Activated CD4-positive, alpha-beta T cell treated with anti-CD3 and anti-CD28 coated beads for 1 hour (primary cell): ENCODE results near the gene OXSR1.
"Not testable (repeated sequence)": the region's sequence is repeated elsewhere in the genome, so short reads cannot be mapped to it uniquely, and the experiment has no call there.

Experiments
- DNase-seq: peaks from one replicate; pipeline ENCODE4 v3.0.0-alpha.2; 2020

Gene OXSR1

DNA sequence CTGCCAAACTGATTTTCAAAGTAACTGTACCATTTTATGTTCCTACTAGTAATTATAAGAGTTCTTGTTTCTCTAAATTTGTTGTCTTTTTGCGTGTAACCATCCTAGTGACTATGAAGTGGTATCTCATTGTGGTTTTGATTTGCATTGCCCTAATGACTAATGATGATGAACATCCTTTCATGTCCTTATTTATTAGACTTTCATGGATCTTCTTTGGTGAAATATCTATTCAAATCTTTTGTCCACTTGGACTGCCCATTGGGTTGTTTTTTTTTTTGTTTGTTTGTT lies 3.6 kb downstream of the OXSR1 start:
- DNase-seq = no peak

DNA sequence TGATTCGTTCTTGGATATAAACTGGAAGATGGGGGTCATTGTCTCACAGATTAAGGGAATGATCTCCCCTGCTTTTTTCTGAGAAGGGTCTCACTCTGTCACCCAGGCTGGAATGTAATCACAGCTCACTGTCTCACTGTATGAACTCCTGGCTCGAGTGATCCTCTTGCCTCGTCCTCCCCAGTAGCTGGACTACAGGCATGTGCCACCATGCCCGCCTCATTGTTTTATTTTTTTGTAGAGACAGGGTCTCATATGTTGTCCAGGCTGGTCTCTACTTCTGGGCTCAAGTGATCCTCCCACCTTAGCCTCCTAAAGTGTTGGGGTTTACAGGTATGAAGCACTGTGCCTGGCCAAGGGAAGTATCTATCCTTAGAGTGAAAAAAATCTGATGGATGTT lies 5.4 kb downstream of the OXSR1 start:
- DNase-seq = no peak

DNA sequence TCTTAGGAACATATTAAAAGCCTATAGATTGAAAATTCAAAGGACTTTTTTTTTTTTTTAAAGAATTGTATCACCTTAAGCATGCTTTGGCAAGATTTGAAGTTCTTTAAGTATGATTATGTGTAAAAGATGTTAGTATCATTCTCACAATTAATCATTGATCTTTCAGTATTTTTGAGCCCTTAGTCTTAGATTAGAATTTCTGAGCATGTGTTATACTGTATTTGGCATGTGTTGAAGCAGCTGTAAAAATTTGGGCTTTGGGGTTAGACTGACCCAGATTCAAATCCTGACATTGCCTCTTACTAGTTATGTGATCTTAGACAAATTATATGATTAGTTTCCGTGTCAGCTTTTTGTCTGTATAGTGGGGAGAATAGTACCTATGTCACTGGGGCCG lies 6.3 kb downstream of the OXSR1 start:
- no peak for DNase-seq

DNA sequence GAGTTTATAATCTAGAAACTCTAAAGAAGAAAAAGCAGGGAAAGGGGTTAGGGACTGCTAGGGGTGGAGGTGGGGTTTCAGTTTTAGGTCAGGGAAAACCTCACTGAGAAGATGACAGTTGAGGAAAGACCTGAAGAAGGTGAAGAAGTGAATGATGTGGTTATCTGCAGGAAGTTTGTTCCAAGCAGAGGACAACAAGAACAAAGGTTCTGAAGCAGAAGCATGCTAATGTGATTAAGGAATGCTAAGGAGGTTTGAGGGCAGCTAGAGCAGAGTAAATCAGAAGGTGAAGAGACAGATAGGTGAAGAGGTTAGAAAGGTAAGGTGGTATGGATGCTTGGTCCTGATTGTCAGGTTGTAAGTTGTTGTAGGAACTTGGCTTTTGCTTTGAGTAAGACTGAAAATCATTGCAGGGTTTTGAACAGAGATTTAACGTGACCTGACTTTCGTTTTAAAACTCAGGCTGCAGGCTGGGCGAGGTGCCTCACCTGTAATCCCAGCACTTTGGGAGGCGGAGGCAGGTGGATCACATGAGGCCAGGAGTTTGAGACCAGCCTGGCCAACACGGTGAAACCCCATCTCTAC lies 8.6 kb downstream of the OXSR1 start:
- no peak for DNase-seq

DNA sequence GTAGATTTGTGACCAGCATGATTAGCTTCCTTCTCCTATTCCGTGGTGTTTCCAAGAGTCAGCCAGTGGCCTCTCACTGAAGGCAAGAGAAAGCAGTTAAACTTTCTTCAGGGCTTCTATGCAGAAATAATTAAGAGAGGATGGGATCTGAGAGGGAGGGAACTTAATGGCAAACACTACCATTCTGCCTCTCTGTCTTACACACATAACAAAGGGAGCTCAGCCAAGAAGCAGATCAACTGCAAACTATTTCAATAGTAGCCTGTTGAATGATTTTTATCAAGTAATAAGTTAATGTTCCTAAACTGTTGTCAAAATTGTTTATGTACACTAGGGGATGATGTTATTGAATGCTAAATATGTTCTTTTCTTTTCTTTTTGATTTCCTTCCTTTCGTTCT lies 11.8 kb downstream of the OXSR1 start:
- DNase-seq = no peak

DNA sequence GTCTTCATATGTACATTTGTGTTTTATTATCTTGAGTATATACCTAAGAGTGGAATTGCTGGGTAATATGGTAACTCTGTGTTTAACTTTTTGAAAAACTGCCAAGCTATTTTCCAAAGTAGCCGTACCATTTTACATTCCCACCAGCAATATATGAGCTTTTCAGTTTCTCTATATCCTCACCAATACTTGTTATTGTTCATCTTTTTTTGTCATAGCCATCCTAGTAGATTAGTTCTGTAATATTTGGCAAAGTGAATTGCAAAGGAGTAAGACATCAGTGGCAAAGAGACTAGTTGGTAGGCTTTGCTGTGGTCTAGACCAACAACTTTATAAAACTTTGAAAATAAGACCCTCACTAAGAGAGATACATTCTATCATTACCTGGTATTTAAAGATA lies 21.4 kb downstream of the OXSR1 start:
- DNase-seq = no peak

DNA sequence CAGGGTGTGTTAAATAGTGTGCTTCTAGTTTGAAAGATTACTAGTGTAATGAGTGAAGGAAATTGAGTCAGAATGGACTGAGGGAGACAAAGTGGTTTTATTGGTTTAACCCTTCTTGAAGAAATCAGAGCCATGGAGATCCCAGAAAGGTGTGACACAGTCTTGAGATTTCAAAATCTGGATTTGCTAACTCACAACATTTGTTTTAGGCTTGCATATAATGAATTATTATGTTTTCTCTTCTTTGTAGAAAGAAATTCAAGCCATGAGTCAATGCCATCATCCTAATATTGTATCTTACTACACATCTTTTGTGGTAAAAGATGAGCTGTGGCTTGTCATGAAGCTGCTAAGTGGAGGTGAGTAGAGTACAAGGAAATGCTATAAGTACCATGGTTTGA lies 25.1 kb downstream of the OXSR1 start:
- DNase-seq = no peak

DNA sequence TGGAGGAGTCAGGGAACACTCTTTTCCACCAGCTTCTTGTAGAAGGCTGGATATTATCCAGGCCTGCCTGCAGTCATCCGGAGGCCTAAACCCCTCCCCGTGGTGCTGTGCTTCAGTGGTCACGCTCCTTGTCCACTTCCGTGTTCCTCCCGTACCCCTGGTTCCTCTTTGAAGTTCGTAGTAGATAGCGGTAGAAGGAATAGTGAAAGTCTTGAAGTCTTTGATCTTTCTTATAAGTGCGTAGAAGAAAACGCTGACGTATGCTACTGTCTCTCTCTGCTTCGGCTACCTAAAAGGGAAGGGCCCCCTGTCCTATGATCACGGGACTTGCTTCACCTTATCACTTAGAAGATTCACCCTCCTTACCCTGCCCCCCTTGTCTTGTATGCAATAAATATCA lies 37.6 kb downstream of the OXSR1 start:
- DNase-seq = not testable (repeated sequence)

DNA sequence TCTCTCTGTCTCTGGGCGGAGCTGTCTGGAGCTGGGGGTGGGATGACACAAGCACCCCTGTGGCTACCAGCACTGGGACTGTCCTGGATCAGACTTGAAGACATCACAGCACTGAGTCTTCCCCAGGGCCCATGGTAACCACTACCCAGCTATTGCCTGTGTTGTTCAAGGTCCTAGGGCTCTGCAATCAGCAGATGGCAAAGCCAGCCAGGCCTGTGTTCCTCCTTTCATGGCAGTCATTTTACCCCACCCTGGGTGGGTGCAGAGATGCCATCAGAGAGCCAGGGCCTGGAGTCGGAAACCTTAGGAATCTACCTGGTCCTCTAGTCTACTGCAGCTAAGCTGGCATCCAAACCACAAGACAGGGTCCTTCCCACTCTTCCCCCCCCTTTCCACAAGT lies 38.4 kb downstream of the OXSR1 start:
- no peak for DNase-seq

DNA sequence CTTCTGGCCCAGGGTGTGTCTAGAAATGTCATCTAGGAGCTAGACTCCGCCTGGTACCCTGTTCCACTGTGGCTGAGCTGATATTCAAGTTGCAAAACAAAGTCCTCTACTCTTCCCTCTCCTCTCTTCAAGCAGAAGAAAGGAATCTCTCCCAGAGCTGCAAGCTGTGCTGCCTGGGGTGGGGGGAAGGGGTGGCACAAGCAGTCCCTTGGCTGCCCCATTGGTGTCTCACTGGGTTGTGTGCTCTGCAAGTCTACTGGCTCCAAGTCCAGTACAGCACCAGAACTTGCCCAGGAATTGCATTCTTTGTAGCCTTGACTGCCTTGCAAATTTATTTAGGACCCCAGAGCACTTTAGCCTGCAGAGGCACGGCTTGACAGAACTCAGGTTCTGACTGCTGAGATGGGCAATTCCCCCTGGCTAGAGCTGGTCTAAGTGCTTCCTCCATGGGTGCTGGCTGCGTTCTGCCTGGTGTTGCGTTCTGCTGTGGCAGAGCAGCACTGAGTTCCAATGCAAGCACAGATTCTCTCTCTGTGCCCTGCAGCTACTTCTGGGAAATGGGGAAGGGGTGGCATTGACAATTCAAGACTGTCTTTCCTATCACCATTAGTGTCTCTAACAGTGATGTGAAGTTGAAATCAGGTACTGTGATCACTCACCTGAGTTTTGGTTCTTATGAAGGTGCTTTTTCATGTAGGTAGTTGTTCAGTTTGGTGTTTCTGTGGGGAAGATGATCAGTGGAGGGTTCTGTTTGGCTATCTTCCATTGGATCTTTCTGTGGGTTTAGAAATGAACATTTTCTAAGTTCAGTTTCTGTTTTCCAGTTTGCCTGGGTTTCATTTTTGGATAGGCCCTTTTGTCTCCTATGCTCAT lies 39.5 kb downstream of the OXSR1 start:
- DNase-seq = no peak

DNA sequence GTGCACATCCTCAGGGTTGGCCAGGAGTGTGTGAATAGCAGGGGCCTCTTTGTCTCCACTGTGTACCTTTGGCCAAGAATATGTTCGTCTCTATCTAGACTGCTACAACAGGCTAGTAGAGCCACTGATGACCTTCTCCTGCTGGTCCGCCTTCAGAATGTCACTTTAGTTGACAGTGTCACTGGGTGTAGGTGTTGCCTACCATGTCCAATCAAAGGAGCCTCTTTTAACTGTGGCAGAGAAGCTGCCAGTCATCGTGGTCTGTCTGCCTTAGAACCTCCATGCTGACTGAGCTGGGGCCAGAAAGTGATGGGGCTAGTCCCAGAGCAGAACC lies 40.1 kb downstream of the OXSR1 start:
- no peak for DNase-seq

DNA sequence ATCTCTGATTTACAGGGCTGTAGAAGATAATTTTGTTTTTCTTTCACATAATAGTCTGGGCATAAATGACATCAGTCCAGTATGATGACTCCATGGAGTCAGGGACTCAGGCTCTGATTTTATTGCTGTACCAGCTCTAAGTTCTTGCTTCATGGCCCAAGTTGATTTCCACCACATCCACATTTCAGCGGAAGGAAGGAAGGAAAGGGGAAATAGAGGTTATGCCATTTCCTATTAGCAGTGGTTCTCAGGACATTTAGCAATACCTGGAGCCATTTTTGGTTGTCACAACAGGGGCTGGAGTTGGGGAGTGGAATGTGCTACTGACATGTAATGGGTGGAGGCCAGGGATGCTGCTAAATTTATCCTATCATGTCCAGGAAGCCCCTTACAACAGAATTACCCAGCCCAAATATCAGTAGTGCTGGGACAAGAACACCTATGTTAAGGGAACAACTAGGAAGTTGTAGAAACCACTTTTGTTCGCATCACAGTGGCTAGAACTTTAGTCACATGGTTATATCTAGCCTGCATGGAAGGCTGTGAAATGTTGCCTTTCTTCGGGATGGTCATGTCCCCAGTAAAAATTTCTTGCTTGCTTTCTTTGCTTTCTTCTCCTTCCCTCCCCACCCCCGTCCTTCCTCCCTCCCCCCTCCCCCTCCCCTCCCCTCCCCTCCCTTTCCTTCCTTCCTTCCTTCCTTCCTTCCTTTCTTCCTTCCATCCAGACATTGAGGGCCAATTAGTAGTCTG lies 42.1 kb downstream of the OXSR1 start:
- DNase-seq = no peak

DNA sequence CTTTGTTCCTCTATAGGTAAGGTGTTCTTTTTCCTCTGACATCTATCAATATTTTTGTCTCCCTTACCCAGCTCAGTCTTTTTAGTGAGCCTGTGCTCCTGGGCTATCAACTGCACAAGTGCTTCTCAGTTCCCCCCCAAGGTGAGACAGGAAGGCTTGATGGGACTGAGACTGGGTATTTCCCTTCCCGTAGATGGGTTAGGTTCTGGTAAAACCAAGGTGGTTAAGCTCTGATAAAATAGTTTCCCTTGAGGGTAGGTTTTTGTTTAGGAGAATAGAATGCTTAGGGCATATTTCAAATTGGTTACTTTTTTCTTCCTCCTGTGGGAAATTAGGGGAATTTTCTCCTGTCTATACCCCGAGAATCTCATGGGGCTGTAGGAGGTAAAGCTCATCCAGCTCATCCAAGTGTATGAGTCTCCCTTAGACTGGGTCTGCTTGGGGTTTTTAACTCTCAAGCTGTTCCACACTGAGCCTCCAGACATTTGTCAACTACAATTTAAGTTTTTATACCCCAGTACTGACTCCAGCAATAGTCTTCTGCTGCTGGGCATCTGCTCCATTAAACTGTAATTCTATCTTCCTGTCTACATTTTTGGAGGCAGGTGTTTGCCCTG lies 44.9 kb downstream of the OXSR1 start:
- DNase-seq = no peak

DNA sequence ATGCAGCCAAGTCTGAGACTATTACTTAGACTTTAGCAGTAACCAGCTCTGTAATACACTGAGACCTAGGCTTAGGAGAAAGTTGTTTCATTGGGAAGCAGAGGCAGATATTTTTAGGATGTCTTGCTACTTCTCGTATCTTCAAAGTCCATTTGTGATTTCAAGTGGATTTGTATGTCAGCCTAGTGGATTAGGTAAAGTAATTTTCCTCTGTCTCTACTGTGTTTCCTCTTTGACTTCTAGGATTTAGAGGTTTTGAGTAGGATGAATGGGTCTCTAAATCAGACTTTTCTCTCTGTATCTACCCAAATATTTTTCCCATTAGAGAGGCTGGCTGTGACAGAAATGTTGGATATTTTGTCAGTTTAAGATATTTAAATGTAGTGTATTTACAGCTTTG lies 46.8 kb downstream of the OXSR1 start:
- DNase-seq = no peak

DNA sequence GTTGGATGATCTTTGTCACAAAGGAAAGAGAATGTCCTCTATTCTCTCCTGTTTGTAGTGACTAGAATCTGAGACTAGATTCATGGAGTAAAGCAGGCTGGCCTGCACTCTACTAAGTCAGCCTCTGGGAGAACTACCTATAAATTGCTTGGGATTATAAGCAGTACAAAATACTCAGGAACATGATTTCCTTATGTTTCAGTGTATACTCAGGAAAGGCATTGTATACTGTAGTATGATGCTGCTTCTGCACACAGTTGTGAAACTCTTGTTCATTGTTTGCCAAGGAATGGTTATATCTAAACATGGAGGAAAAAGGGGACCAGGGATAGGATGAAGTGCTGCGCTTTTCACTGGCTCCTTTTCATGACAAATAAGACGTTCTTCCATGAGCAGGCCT lies 49.2 kb downstream of the OXSR1 start:
- DNase-seq = no peak

DNA sequence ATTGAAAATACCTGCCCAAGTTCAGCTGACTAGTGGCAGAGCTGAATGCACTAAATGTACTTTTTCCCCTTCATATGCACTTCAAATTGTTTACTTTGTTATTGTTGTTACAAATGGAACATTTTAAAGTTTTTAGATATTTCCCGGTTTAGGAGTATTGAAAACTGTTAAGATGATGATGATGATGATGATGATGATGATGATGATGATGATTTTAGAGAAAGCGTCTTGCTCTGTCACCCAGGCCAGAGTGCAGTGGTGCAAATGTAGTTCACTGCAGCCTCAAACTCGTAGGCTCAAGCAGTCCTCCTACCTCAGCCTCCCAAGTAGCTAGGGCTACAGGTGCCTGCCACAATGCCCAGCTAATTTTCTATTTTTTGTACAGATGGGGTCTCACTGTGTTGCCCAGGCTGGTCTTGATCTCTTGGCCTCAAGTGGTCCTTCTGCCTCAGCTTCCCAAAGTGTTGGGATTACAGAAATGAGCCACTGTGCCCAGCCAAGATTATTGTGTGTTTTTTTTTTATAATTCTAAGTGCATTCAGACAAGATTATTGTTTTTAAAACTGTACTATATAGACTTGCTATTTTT lies 54.4 kb downstream of the OXSR1 start:
- DNase-seq = no peak

DNA sequence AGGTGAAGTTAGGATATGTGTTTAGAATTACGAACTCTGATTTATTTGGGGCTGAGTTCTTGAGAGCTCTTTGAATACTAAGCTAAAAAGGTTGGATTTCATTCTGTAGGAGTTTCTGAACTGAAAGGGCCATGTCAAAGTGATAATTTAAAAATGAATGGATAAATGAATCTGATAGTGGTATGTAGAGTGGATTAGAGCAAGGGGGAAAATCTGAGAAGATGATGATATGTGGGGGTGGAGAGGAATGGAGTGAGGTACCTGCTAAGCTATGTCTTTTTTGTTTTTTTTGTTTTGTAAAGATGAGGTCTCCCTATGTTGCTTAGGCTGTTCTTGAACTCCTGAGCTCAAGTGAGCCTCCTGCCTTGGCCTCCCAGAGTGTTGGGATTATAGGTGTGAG lies 55.7 kb downstream of the OXSR1 start:
- DNase-seq = no peak

DNA sequence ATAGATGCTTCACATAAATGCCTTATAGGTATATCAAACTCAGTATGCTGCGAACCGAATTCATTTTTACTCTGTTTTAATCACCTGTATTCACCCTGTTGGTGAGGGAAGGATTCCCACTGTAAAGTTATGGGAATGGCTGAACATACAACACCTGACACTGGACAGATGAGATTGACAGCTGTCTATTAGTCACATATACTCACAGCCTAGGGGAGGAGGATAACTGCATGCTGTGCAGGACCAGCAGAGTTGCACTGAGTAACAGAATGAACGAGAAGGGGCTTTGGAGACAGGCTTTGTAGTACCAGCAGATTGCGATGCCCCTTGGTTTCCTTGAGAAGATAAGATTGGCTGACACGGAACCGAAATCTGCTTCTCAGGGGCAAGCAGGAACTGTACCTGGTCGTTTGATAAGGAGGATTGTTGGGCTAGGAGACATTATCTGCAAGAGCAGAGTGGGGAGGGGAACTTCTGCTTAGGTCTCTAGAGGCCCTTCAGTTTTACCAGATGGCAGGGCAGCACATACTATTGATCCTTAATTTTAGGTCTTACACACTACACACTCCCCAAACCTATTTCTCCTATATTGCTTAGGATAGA lies 56.8 kb downstream of the OXSR1 start:
- no peak for DNase-seq

DNA sequence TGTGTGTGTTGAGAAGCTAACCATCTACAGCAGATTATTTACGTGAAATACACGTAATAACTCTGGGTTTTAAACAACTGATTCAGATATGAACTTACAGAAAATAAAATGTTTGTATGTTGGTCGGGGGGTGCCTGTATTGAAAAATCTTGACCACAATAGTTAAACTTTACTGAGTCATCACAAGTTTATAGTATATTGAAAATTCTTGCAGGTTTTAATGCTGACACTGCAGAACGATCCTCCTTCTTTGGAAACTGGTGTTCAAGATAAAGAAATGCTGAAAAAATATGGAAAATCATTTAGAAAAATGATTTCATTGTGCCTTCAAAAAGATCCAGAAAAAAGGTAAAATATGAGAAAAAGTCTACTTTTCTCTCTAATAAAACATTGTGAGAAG lies 59.0 kb downstream of the OXSR1 start:
- no peak for DNase-seq

DNA sequence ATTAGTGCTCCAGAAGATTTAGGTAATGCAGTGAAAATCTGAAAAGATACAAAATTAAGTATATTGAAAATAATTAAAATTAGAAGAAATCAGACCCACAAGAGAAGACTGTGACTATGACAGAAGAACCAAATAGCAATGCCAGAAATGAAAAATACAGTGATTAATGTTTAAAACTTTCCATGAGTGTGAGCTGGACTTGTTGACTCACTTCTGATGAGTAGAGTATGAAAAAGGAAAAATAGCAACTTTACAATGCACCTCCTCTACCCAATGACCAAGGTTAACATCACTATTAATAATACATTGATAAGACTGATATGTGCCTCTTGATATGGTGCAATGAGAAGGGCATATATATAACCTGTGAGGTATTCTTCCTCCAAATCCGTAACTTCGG lies 60.9 kb downstream of the OXSR1 start:
- no peak for DNase-seq

DNA sequence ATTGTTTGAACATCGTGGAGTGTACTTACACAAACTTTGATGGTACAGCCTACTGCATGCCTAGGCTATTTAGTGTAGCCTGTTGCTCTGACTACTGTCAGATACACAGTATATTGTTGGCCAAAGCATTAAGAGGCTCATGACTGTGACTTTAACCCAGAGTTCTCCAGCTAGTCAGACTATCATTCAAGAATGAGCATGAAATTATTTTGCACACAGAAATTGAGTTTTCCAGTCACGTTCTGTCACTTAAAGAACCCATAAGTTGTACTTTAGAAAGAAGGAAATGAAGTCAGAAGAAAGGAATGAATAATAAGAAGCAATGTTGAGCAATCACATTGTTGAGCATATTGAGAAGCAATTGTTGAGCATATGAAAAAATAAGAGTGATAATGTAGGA lies 62.7 kb downstream of the OXSR1 start:
- no peak for DNase-seq

DNA sequence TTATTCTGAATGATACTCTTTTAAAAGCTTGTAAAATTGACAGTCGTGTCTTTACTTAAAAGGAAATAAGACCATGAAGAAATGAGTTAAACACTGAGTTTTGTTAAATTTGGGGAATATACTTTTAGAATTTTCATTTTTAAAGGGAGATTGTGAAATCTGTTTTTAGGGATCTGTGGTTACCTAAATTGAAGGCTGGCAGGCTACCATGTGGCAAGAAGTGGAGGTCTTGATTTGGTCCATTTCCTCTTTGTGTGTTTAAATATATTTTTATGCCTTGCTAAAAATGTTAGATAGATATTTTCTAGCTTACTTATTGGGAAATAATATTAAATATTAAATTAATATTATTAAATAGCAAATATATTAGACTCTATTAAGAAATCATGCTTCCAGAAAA lies 63.7 kb downstream of the OXSR1 start:
- no peak for DNase-seq

DNA sequence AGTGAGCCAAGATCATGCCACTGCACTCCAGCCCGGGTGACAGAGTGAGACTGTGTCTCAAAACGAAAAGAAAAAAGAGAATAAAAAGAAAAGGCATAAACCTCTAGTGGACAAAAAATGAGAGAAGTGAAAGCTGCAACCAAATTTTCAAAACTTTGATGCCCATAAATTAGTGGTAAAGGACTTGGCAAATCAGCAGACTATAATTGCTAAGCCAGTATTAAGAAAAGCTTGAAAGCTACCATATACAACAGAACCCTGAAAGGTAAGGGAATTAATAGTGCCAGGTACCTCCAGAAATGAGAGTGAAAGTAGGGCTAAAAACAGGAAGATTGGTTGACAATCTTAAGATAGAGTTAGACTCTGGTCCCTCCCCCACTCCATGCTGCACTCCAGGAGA lies 67.4 kb downstream of the OXSR1 start:
- DNase-seq = no peak
